ENCODE results near the gene ADAM11. TPM values are rescaled to one million over a fixed set of nuclear protein-coding genes. Genes with fewer than 3 reads are reported as not detected.

ADAM11 gene
- total and polyA plus RNA-seq, 2 of the 13 experiments (the other 11 are each of a cell fraction or from before 2014, with no cell fraction given): 0.38 to 0.91 TPM

DNA sequence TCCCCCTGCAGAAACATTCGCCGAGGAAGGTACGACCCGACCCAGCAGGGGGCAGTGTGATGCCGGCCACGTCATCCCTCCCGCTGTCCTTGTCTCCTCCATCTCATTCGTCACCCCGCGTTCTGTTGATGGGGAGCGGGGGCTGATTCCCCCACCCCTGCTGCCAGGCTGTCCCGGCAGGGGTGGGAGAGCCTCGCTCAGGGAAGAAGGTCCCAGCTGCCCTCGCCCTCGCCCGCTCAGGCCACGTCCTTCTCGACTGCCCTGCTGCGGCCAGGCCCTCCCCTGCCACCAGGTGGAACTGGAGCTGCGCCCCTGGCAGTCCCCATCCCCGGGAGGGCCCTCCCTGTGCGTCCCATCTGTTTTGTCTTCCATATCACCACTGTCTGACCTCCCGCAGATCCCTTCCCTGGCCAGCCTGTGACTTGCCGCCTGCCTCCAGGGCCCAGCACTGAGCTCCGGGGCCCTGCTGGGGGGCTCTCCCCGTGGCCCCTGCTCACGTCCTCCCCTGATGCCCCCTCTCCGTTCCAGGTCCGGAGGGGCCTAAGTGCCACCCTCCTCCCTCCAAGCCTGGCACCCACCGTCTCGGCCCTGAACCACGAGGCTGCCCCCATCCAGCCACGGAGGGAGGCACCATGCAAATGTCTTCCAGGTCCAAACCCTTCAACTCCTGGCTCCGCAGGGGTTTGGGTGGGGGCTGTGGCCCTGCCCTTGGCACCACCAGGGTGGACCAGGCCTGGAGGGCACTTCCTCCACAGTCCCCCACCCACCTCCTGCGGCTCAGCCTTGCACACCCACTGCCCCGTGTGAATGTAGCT, 20.6 kb downstream of the ADAM11 start (continued):
- TF ChIP-seq, protein P1, sequence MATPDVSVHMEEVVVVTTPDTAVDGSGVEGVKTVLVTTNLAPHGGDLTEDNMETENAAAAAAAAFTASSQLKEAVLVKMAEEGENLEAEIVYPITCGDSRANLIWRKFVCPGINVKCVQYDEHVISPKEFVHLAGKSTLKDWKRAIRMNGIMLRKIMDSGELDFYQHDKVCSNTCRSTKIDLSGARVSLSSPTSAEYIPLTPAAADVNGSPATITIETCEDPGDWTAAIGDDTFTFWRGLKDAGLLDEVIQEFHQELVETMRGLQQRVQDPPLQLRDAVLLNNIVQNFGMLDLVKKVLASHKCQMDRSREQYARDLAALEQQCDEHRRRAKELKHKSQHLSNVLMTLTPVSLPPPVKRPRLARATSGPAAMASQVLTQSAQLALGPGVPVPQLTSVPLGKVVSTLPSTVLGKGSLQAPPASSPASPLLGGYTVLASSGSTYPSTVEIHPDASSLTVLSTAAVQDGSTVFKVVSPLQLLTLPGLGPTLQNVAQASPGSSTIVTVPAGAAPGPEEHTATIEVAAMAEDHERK (CRISPR knock-in tag; IDR thresholded peaks at IDR 0.05; ENCODE audit: low read depth): no peak
- TF ChIP-seq, protein P2, sequence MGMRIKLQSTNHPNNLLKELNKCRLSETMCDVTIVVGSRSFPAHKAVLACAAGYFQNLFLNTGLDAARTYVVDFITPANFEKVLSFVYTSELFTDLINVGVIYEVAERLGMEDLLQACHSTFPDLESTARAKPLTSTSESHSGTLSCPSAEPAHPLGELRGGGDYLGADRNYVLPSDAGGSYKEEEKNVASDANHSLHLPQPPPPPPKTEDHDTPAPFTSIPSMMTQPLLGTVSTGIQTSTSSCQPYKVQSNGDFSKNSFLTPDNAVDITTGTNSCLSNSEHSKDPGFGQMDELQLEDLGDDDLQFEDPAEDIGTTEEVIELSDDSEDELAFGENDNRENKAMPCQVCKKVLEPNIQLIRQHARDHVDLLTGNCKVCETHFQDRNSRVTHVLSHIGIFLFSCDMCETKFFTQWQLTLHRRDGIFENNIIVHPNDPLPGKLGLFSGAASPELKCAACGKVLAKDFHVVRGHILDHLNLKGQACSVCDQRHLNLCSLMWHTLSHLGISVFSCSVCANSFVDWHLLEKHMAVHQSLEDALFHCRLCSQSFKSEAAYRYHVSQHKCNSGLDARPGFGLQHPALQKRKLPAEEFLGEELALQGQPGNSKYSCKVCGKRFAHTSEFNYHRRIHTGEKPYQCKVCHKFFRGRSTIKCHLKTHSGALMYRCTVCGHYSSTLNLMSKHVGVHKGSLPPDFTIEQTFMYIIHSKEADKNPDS (CRISPR knock-in tag; IDR thresholded peaks at IDR 0.05): 0 out of 2 replicates have a peak, but pooled peaks have one; percentile 24
- TF ChIP-seq KMT2B (CRISPR knock-in tag; IDR thresholded peaks at IDR 0.05) (peak; percentile 40; the same call in 1 of the 2 replicates), KDM5A (IDR thresholded peaks at IDR 0.05; ENCODE audit: borderline replicate concordance, low read length) (no peak), YY1 (IDR thresholded peaks at IDR 0.05; ENCODE audit: insufficient read depth, insufficient replicate concordance, low read depth, low read length) (peak; percentile 22), SRSF4 (IDR thresholded peaks at IDR 0.05; ENCODE audit: low read depth, low read length, poor library complexity, severe bottlenecking) (no peak), ZNF749 (CRISPR knock-in tag; IDR thresholded peaks at IDR 0.05; ENCODE audit: borderline replicate concordance) (no peak), ZKSCAN8 (CRISPR knock-in tag; IDR thresholded peaks at IDR 0.05; ENCODE audit: borderline replicate concordance) (no peak), RARG (CRISPR knock-in tag; IDR thresholded peaks at IDR 0.05; ENCODE audit: low read depth) (no peak), THYN1 (CRISPR knock-in tag; IDR thresholded peaks at IDR 0.05; ENCODE audit: borderline replicate concordance, low read depth) (no peak), ZNF235 (CRISPR knock-in tag; IDR thresholded peaks at IDR 0.05; ENCODE audit: borderline replicate concordance) (peak; percentile 89; the same call in 1 of the 2 replicates), KLF6 (CRISPR knock-in tag; IDR thresholded peaks at IDR 0.05) (no peak), ZNF619 (CRISPR knock-in tag; IDR thresholded peaks at IDR 0.05) (peak; percentile 28; the same call in 1 of the 2 replicates), ZNF563 (CRISPR knock-in tag; IDR thresholded peaks at IDR 0.05) (no peak; the same call in 1 of the 2 replicates), CBX1 (IDR thresholded peaks at IDR 0.05; ENCODE audit: low read depth) (no peak), ZNF781 (CRISPR knock-in tag; IDR thresholded peaks at IDR 0.05; ENCODE audit: borderline replicate concordance, not compliant biosample characterization) (no peak), KAT8 (CRISPR knock-in tag; IDR thresholded peaks at IDR 0.05) (0 out of 2 replicates have a peak, but pooled peaks have one; percentile 35), ZNF549 (CRISPR knock-in tag; IDR thresholded peaks at IDR 0.05) (no peak), ATF1 (CRISPR knock-in tag; IDR thresholded peaks at IDR 0.05) (no peak), BHLHE40 (IDR thresholded peaks at IDR 0.05; ENCODE audit: low read length) (no peak), ZNF282 (IDR thresholded peaks at IDR 0.05; ENCODE audit: partially characterized antibody) (no peak), ZNF234 (CRISPR knock-in tag; conservative IDR thresholded peaks at IDR 0.05) (no peak), RFXAP (CRISPR knock-in tag; IDR thresholded peaks at IDR 0.05; ENCODE audit: borderline replicate concordance) (peak; percentile 69; the same call in 1 of the 2 replicates)
- TF ChIP-seq, protein P3, sequence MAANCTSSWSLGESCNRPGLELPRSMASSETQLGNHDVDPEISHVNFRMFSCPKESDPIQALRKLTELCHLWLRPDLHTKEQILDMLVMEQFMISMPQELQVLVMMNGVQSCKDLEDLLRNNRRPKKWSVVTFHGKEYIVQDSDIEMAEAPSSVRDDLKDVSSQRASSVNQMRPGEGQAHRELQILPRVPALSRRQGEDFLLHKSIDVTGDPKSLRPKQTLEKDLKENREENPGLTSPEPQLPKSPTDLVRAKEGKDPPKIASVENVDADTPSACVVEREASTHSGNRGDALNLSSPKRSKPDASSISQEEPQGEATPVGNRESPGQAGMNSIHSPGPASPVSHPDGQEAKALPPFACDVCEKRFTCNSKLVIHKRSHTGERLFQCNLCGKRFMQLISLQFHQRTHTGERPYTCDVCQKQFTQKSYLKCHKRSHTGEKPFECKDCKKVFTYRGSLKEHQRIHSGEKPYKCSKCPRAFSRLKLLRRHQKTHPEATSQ (CRISPR knock-in tag; IDR thresholded peaks at IDR 0.05; ENCODE audit: borderline replicate concordance): no peak
- TF ChIP-seq, protein P4, sequence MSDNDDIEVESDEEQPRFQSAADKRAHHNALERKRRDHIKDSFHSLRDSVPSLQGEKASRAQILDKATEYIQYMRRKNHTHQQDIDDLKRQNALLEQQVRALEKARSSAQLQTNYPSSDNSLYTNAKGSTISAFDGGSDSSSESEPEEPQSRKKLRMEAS (IDR thresholded peaks at IDR 0.05): peak; percentile 65; the same call in 1 of the 2 replicates
